Esophagus muscularis mucosa (tissue), 4 donors: ENCODE results near the gene RETREG1. TPM values are rescaled to one million over a fixed set of nuclear protein-coding genes. Genes with fewer than 3 reads are reported as not detected.

Source experiments
- DNase-seq: peaks from one replicate; pipeline ENCODE4 v3.0.0-alpha.2; 2017; ENCODE audit errors: extremely low spot score
- H3K27ac ChIP-seq, 4 donors: fragments of 200-600 bp; sonication (generic); replicated peaks in 1 of 4; 1 replicate in 3 of 4; 2 replicates in 1 of 4; pipeline ENCODE4 v1.5.1; 2016 to 2019; ENCODE audit warnings: mild to moderate bottlenecking in 1 of 4
- H3K27me3 ChIP-seq, 4 donors: fragments of 200-600 bp; sonication (generic); one replicate each; pipeline versions ENCODE4 v1.5.1 to v1.6.0; 2016 to 2019
- H3K36me3 ChIP-seq, 4 donors: fragments of 200-600 bp; sonication (generic); one replicate each; pipeline ENCODE4 v1.5.1; 2016 to 2019
- H3K4me1 ChIP-seq, 4 donors: fragments of 200-600 bp; sonication (generic); one replicate each; pipeline ENCODE4 v1.5.1; 2016 to 2019
- H3K4me3 ChIP-seq, 4 donors: fragments of 200-600 bp; sonication (generic); 1 replicate in 2 of 4; 2 replicates in 2 of 4; pipeline ENCODE4 v1.5.1; 2016 to 2019; ENCODE audit warnings: mild to moderate bottlenecking in 4 of 4, moderate library complexity in 1 of 4
- H3K9me3 ChIP-seq, 4 donors: fragments of 200-600 bp; sonication (generic); 1 replicate in 3 of 4; 2 replicates in 1 of 4; pipeline ENCODE4 v1.5.1; 2016 to 2019
- EP300 ChIP-seq: sonication (generic); formaldehyde crosslinking; IDR thresholded peaks from one replicate; pipeline ENCODE4 v1.6.1; 2017; ENCODE audit warnings: antibody characterized with exemption
- POLR2A ChIP-seq: fragments of 450-650 bp; IDR thresholded peaks from one replicate; pipeline ENCODE4 v1.6.1; 2017; ENCODE audit warnings: antibody characterized with exemption, moderate library complexity, mild to moderate bottlenecking, low read depth
- POLR2AphosphoS5 ChIP-seq, 2 donors: sonication (generic); formaldehyde crosslinking; IDR thresholded peaks; one replicate each; pipeline ENCODE4 v1.6.1; 2017; ENCODE audit warnings: antibody characterized with exemption in 2 of 2
- WGBS: methylation state at CpG from one replicate; pipeline ENCODE4 v1.1.5; 2018; 5-methylcytosine and 5-hydroxymethylcytosine counted together
- intact Hi-C: fragments of 100-400 bp; cut with DNase I; formaldehyde crosslinking; loops from one replicate; pipeline ENCODE4 v1.15.1; 2023
- total RNA-seq, 4 donors: library from RNA; depleted of rRNA; stranded (reverse); fragments of >200 nt; gene quantifications; one replicate each; pipeline versions ENCODE4 v1.1.0 to v1.2.1, GENCODE V29; 2016
- TF ChIP-seq, protein P1 (sequence below), 3 experiments: fragments of 200-600 bp in 2 of 3; fragments of 450-650 bp in 1 of 3; sonication (generic) in 2 of 3; IDR thresholded peaks; one replicate each; pipeline ENCODE4 v1.5.1; 2017 to 2019; ENCODE audit warnings: antibody characterized with exemption in 3 of 3, mild to moderate bottlenecking in 2 of 3, moderate library complexity in 1 of 3

The RETREG1 gene
- total RNA-seq, 4 donors from 2014 or later: 7.5 to 13.0 (median 10.3) TPM

DNA sequence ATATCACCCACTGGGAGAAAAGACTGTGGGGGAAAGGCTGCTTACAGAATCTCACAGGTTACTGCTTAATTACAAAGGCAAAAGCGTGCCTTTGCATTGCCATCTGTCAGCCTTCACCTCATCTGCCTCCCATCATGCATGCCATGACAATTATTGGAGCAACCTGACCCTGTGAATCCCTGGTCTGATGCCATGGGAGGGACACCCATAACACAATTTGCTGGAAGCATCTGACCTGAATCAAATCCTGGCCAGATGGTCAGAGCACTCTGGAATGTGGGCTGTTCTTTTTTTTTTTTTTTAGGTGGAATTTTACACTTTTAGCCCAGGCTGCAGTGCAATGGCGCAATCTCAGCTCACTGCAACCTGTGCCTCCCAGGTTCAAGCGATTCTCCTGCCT is 11.6 kb upstream of the RETREG1 start:
- no peaks in the 10 kb centered on the region for H3K9me3 ChIP-seq
- no peaks in the 10 kb centered on the region for H3K36me3 ChIP-seq
- intact Hi-C loops: no loop called here
- TF ChIP-seq EP300 (no peak), POLR2AphosphoS5 (IDR thresholded peaks at IDR 0.05) (no peak), POLR2A (no peak)
- TF ChIP-seq, protein P1, sequence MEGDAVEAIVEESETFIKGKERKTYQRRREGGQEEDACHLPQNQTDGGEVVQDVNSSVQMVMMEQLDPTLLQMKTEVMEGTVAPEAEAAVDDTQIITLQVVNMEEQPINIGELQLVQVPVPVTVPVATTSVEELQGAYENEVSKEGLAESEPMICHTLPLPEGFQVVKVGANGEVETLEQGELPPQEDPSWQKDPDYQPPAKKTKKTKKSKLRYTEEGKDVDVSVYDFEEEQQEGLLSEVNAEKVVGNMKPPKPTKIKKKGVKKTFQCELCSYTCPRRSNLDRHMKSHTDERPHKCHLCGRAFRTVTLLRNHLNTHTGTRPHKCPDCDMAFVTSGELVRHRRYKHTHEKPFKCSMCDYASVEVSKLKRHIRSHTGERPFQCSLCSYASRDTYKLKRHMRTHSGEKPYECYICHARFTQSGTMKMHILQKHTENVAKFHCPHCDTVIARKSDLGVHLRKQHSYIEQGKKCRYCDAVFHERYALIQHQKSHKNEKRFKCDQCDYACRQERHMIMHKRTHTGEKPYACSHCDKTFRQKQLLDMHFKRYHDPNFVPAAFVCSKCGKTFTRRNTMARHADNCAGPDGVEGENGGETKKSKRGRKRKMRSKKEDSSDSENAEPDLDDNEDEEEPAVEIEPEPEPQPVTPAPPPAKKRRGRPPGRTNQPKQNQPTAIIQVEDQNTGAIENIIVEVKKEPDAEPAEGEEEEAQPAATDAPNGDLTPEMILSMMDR (IDR thresholded peaks at IDR 0.05): no peak
- H3K4me3 ChIP-seq: no peak overlapping the region
- no peak for DNase-seq
- H3K4me1 ChIP-seq: no peaks in the 10 kb centered on the region
- WGBS: 90% methylated on average over 3 of the region's 3 CpGs
- no peak overlapping the region for H3K27ac ChIP-seq
- H3K27me3 ChIP-seq: peaks cover 0 to 6% (median 0%) of the 10 kb centered on the region in 4 donors

DNA sequence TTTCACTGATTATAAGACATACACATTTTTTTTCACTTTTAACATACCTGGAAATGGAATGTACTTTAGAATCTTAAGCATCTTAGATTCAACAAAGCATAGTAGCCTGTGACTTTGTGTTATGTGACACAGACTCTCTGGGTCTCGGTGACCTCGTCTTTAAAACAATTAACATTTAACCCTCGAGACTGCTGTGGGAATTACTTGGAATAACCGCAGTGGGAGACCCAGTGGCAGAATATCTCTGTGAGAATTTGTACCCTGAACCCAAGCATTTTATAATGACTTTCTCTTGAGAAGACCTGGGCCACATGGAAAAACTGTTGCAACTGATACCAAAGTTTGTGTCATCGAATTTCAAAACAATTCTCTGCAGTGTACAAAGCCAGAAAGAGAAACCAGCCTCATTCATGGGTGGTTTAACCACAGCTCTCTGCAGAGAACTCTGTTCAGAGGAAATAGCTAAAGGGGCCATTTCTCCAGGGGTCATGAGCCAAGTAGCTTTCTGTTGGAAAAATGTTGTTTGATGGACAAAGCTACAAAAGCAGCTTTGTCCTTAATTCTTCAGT is 10.0 kb upstream of the RETREG1 start:
- 77% methylated on average over 5 of the region's 5 CpGs for WGBS
- Histone ChIP-seq H3K4me1 (no peaks in the 10 kb centered on the region), H3K4me3 (no peak overlapping the region), H3K9me3 (no peaks in the 10 kb centered on the region), H3K27me3 (peaks cover 0 to 6% (median 0%) of the 10 kb centered on the region in 4 donors), H3K36me3 (no peaks in the 10 kb centered on the region), H3K27ac (no peak overlapping the region)
- TF ChIP-seq EP300 (no peak), POLR2AphosphoS5 (IDR thresholded peaks at IDR 0.05) (no peak), POLR2A (no peak)
- TF ChIP-seq, protein P1 (IDR thresholded peaks at IDR 0.05): no peak
- no peak for DNase-seq
- intact Hi-C loops: no loop called here

DNA sequence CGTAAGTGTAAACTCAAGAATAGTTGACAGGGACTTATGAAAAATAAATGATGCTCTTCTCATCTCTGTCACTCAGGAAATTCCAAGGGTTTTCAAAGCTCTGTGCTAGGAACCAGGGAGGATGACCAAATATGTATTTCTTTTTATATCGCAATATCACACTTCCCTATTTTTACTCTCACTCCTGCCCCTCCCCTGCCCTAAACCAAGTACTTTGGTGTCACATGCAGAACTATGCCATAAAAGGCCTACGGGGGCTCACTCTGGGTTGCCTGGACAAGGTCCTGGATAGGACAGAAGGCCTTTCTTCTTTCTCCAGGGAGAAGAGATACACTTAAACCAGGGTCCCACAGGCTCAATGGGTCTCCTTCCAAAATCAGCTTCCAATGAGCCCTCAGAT is 8.3 kb upstream of the RETREG1 start:
- no peak overlapping the region for H3K27ac ChIP-seq
- intact Hi-C loops: no loop called here

DNA sequence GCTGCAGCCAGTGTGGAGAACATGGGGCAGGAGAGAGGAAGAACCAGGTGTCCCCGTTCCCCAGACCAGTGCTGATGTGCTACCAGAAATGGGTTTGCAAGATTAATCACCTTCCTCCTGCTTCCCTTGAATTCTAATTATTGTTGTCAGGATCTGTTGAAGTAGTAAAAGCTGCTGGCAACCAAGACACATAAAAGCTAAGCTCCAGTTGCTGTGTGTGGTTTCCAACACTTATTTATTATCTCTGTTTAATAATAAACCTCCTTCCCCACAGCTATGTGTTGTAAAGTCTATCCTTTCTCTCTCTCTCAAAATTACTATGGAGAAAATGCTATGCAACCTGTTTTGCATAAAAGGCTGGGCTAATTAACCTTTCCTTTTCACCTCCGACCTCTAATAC is 2.3 kb upstream of the RETREG1 start:
- no peak for DNase-seq
- TF ChIP-seq, protein P1 (IDR thresholded peaks at IDR 0.05): no peak
- TF ChIP-seq EP300 (no peak), POLR2AphosphoS5 (IDR thresholded peaks at IDR 0.05) (no peak), POLR2A (no peak)
- Histone ChIP-seq H3K27me3 (no peaks in the 10 kb centered on the region), H3K4me3 (no peak overlapping the region), H3K9me3 (no peaks in the 10 kb centered on the region), H3K4me1 (peaks cover 6 to 23% (median 18%) of the 10 kb centered on the region in 4 donors), H3K36me3 (no peaks in the 10 kb centered on the region), H3K27ac (no peak overlapping the region)
- intact Hi-C loops: no loop called here
- 71% methylated on average over 2 of the region's 2 CpGs for WGBS

More for the DNA sequence above, 8.3 kb upstream of the RETREG1 start:
- Histone ChIP-seq H3K9me3 (no peaks in the 10 kb centered on the region), H3K27me3 (peaks cover 0 to 6% (median 0%) of the 10 kb centered on the region in 4 donors), H3K4me1 (no peaks in the 10 kb centered on the region), H3K36me3 (no peaks in the 10 kb centered on the region), H3K4me3 (no peak overlapping the region)
- 50% methylated on average over 3 of the region's 3 CpGs for WGBS
- no peak for DNase-seq
- TF ChIP-seq EP300 (no peak), POLR2AphosphoS5 (IDR thresholded peaks at IDR 0.05) (no peak), POLR2A (no peak)
- TF ChIP-seq, protein P1 (IDR thresholded peaks at IDR 0.05): no peak
